Measurements from ENCODE around the gene GGT7.

Gene GGT7

GRCh38 chr20:34875642-34876405 is 3.2 kb upstream of the GGT7 start:
- Histone ChIP-seq H3K4me1 (ENCODE audit: control extremely low read depth in 1 of 4, control insufficient read depth in 4 of 4, insufficient read depth in 4 of 4, low read length in 3 of 4) (peaks cover 5 to 43% (median 33%) of the 10 kb centered on the region in 4 experiments), H3K27me3 (replicated peaks in 2 of 5; ENCODE audit: control insufficient read depth in 4 of 5, insufficient read depth in 5 of 5, low read length in 4 of 5) (peaks cover 0 to 3% (median 0%) of the 10 kb centered on the region in 5 experiments), H3K36me3 (ENCODE audit: control insufficient read depth in 4 of 4, insufficient read depth in 4 of 4, low read length in 3 of 4) (no peaks in the 10 kb centered on the region), H3K27ac (ENCODE audit: insufficient read depth in 1 of 2, low read depth in 1 of 2, low read length in 2 of 2, poor library complexity in 1 of 2, severe bottlenecking in 2 of 2) (peak overlapping the region in 1 of 2 experiments; percentile 59), H3K9me3 (ENCODE audit: control extremely low read depth in 1 of 5, control insufficient read depth in 4 of 5, insufficient read depth in 2 of 5, low read depth in 1 of 5, low read length in 4 of 5) (no peaks in the 10 kb centered on the region), H3K4me3 (ENCODE audit: control insufficient read depth in 1 of 7, extremely low read depth in 1 of 7, insufficient read depth in 4 of 7, low read depth in 2 of 7, low read length in 6 of 7) (peak overlapping the region; percentile 63 to 94 (median 76))
- 2% methylated on average over 15 of the region's 20 CpGs for WGBS (ENCODE audit: insufficient coverage)
- DNase-seq, result peak; percentile 97 to 99 (median 98)
- POLR2A ChIA-PET, result interaction anchor here (0.6 to 2.1 kb wide), 5 partner anchors 9 to 831 kb away, joined by 3 to 9 read pairs (median 3); partner anchors contain the start of genes GSS and MYH7B
- CTCF ChIA-PET, result interaction anchor here (0.7 to 6.1 kb wide), 7 partner anchors 18 to 87 kb away, joined by 3 to 87 read pairs (median 4); partner anchors contain the start of genes GSS and MYH7B

GRCh38 chr20:34874094-34874654 is 1.5 kb upstream of the GGT7 start:
- ChIA-PET POLR2A (interaction anchor here (0.5 to 1.0 kb wide), 2 partner anchors 82 to 787 kb away, joined by 3 read pairs; partner anchors contain the start of genes GSS and MYH7B), CTCF (interaction anchor here (0.7 to 6.1 kb wide), 17 partner anchors 8 to 377 kb away, joined by 3 to 87 read pairs (median 4); partner anchors contain the start of genes GSS and MYH7B)
- Histone ChIP-seq H3K9me3 (ENCODE audit: control extremely low read depth in 1 of 5, control insufficient read depth in 4 of 5, insufficient read depth in 2 of 5, low read depth in 1 of 5, low read length in 4 of 5) (no peaks in the 10 kb centered on the region), H3K4me1 (ENCODE audit: control extremely low read depth in 1 of 4, control insufficient read depth in 4 of 4, insufficient read depth in 4 of 4, low read length in 3 of 4) (peaks cover 5 to 43% (median 33%) of the 10 kb centered on the region in 4 experiments), H3K36me3 (ENCODE audit: control insufficient read depth in 4 of 4, insufficient read depth in 4 of 4, low read length in 3 of 4) (no peaks in the 10 kb centered on the region), H3K27me3 (replicated peaks in 2 of 5; ENCODE audit: control insufficient read depth in 4 of 5, insufficient read depth in 5 of 5, low read length in 4 of 5) (peaks cover 0 to 3% (median 0%) of the 10 kb centered on the region in 5 experiments), H3K4me3 (ENCODE audit: control insufficient read depth in 1 of 7, extremely low read depth in 1 of 7, insufficient read depth in 4 of 7, low read depth in 2 of 7, low read length in 6 of 7) (no peak overlapping the region), H3K27ac (ENCODE audit: insufficient read depth in 1 of 2, low read depth in 1 of 2, low read length in 2 of 2, poor library complexity in 1 of 2, severe bottlenecking in 2 of 2) (no peak overlapping the region)
- DNase-seq, result peak; percentile 70 to 77 (median 74)
- WGBS (ENCODE audit: insufficient coverage), result 32% methylated on average over 2 of the region's 2 CpGs

GRCh38 chr20:34873583-34874093 is 982 bp upstream of the GGT7 start:
- 80% methylated on average over 1 of the region's 3 CpGs for WGBS (ENCODE audit: insufficient coverage)
- CTCF ChIA-PET, result interaction anchor here (0.7 to 6.1 kb wide), 16 partner anchors 8 to 378 kb away, joined by 3 to 87 read pairs (median 4); partner anchors contain the start of genes GSS and MYH7B
- Histone ChIP-seq H3K36me3 (ENCODE audit: control insufficient read depth in 4 of 4, insufficient read depth in 4 of 4, low read length in 3 of 4) (no peaks in the 10 kb centered on the region), H3K27ac (ENCODE audit: insufficient read depth in 1 of 2, low read depth in 1 of 2, low read length in 2 of 2, poor library complexity in 1 of 2, severe bottlenecking in 2 of 2) (no peak overlapping the region), H3K27me3 (replicated peaks in 2 of 5; ENCODE audit: control insufficient read depth in 4 of 5, insufficient read depth in 5 of 5, low read length in 4 of 5) (peaks cover 0 to 3% (median 0%) of the 10 kb centered on the region in 5 experiments), H3K4me1 (ENCODE audit: control extremely low read depth in 1 of 4, control insufficient read depth in 4 of 4, insufficient read depth in 4 of 4, low read length in 3 of 4) (peaks cover 5 to 43% (median 33%) of the 10 kb centered on the region in 4 experiments), H3K9me3 (ENCODE audit: control extremely low read depth in 1 of 5, control insufficient read depth in 4 of 5, insufficient read depth in 2 of 5, low read depth in 1 of 5, low read length in 4 of 5) (no peaks in the 10 kb centered on the region), H3K4me3 (ENCODE audit: control insufficient read depth in 1 of 7, extremely low read depth in 1 of 7, insufficient read depth in 4 of 7, low read depth in 2 of 7, low read length in 6 of 7) (peak overlapping the region in 3 of 7 experiments; percentile 61 to 75 (median 71))
- POLR2A ChIA-PET, result interaction anchor here (0.5 to 1.0 kb wide), 3 partner anchors 68 to 787 kb away, joined by 3 read pairs; partner anchors contain the start of genes GSS and MYH7B
- DNase-seq, result no peak

- H3K27ac ChIP-seq (ENCODE audit: insufficient read depth in 1 of 2, low read depth in 1 of 2, low read length in 2 of 2, poor library complexity in 1 of 2, severe bottlenecking in 2 of 2), result no peak overlapping the region
- WGBS (ENCODE audit: insufficient coverage), result 77% methylated on average over 5 of the region's 10 CpGs
- POLR2A ChIA-PET, result no interaction called here
- H3K4me1 ChIP-seq (ENCODE audit: control extremely low read depth in 1 of 4, control insufficient read depth in 4 of 4, insufficient read depth in 4 of 4, low read length in 3 of 4), result peaks cover 5 to 39% (median 30%) of the 10 kb centered on the region in 4 experiments
- peak overlapping the region in 6 of 7 experiments; percentile 31 to 75 (median 62) for H3K4me3 ChIP-seq (ENCODE audit: control insufficient read depth in 1 of 7, extremely low read depth in 1 of 7, insufficient read depth in 4 of 7, low read depth in 2 of 7, low read length in 6 of 7)
- no peak for DNase-seq
- CTCF ChIA-PET, result interaction anchor here (0.6 to 6.1 kb wide), 11 partner anchors 9 to 91 kb away, joined by 3 to 87 read pairs (median 3); partner anchors contain the start of genes GSS and MYH7B
- no peaks in the 10 kb centered on the region for H3K36me3 ChIP-seq (ENCODE audit: control insufficient read depth in 4 of 4, insufficient read depth in 4 of 4, low read length in 3 of 4)
- H3K9me3 ChIP-seq (ENCODE audit: control extremely low read depth in 1 of 5, control insufficient read depth in 4 of 5, insufficient read depth in 2 of 5, low read depth in 1 of 5, low read length in 4 of 5), result no peaks in the 10 kb centered on the region
- H3K27me3 ChIP-seq (replicated peaks in 2 of 5; ENCODE audit: control insufficient read depth in 4 of 5, insufficient read depth in 5 of 5, low read length in 4 of 5), result peaks cover 0 to 3% (median 0%) of the 10 kb centered on the region in 5 experiments
These were observed 562 bp downstream of the GGT7 start for GRCh38 chr20:34871966-34872621.

- 100% methylated on average over 4 of the region's 7 CpGs for WGBS (ENCODE audit: insufficient coverage)
- H3K27me3 ChIP-seq (replicated peaks in 2 of 5; ENCODE audit: control insufficient read depth in 4 of 5, insufficient read depth in 5 of 5, low read length in 4 of 5), result peaks cover 0 to 3% (median 0%) of the 10 kb centered on the region in 5 experiments
- H3K4me1 ChIP-seq (ENCODE audit: control extremely low read depth in 1 of 4, control insufficient read depth in 4 of 4, insufficient read depth in 4 of 4, low read length in 3 of 4), result peaks cover 4 to 35% (median 30%) of the 10 kb centered on the region in 4 experiments
- H3K4me3 ChIP-seq (ENCODE audit: control insufficient read depth in 1 of 7, extremely low read depth in 1 of 7, insufficient read depth in 4 of 7, low read depth in 2 of 7, low read length in 6 of 7), result no peak overlapping the region
- H3K36me3 ChIP-seq (ENCODE audit: control insufficient read depth in 4 of 4, insufficient read depth in 4 of 4, low read length in 3 of 4), result no peaks in the 10 kb centered on the region
- DNase-seq, result no peak
- H3K27ac ChIP-seq (ENCODE audit: insufficient read depth in 1 of 2, low read depth in 1 of 2, low read length in 2 of 2, poor library complexity in 1 of 2, severe bottlenecking in 2 of 2), result no peak overlapping the region
- no peaks in the 10 kb centered on the region for H3K9me3 ChIP-seq (ENCODE audit: control extremely low read depth in 1 of 5, control insufficient read depth in 4 of 5, insufficient read depth in 2 of 5, low read depth in 1 of 5, low read length in 4 of 5)
- ChIA-PET CTCF (interaction anchor here (1.1 to 6.1 kb wide), 4 partner anchors 8 to 91 kb away, joined by 3 to 87 read pairs (median 18); partner anchors contain the start of genes GSS and MYH7B), POLR2A (no interaction called here)
These were observed 1.2 kb downstream of the GGT7 start for GRCh38 chr20:34871320-34871926.

- Histone ChIP-seq H3K9me3 (ENCODE audit: control extremely low read depth in 1 of 5, control insufficient read depth in 4 of 5, insufficient read depth in 2 of 5, low read depth in 1 of 5, low read length in 4 of 5) (no peaks in the 10 kb centered on the region), H3K27me3 (replicated peaks in 2 of 5; ENCODE audit: control insufficient read depth in 4 of 5, insufficient read depth in 5 of 5, low read length in 4 of 5) (no peaks in the 10 kb centered on the region), H3K4me3 (ENCODE audit: control insufficient read depth in 1 of 7, extremely low read depth in 1 of 7, insufficient read depth in 4 of 7, low read depth in 2 of 7, low read length in 6 of 7) (no peak overlapping the region), H3K36me3 (ENCODE audit: control insufficient read depth in 4 of 4, insufficient read depth in 4 of 4, low read length in 3 of 4) (peaks cover 0 to 3% (median 0%) of the 10 kb centered on the region in 4 experiments), H3K4me1 (ENCODE audit: control extremely low read depth in 1 of 4, control insufficient read depth in 4 of 4, insufficient read depth in 4 of 4, low read length in 3 of 4) (peaks cover 0 to 4% (median 2%) of the 10 kb centered on the region in 4 experiments), H3K27ac (ENCODE audit: insufficient read depth in 1 of 2, low read depth in 1 of 2, low read length in 2 of 2, poor library complexity in 1 of 2, severe bottlenecking in 2 of 2) (no peak overlapping the region)
- WGBS (ENCODE audit: insufficient coverage), result 95% methylated on average over 5 of the region's 5 CpGs
- ChIA-PET CTCF (interaction anchor here (1.2 to 1.6 kb wide), 3 partner anchors 10 to 31 kb away, joined by 3 to 5 read pairs (median 4); no protein-coding TSS in a partner anchor), POLR2A (no interaction called here)
- DNase-seq, result no peak
These were observed 8.4 kb downstream of the GGT7 start for GRCh38 chr20:34864216-34864615.
